HG03442 (cell line): ENCODE measurements around the gene FAM180B.

Source experiments
- ATAC-seq: cut with Tn5 transposase; IDR thresholded peaks from one replicate; pipeline ENCODE4 v1.9.1; 2021; ENCODE audit warnings: mild to moderate bottlenecking, moderate library complexity; ENCODE audit not compliant: unreplicated experiment

FAM180B gene

GRCh38 chr11:47566149-47566698 is 20.3 kb upstream of the FAM180B start:
- ATAC-seq, result no peak

- ATAC-seq, result no peak
These were observed 16.8 kb upstream of the FAM180B start for GRCh38 chr11:47569646-47570045.

GRCh38 chr11:47570651-47571356 is 15.7 kb upstream of the FAM180B start:
- ATAC-seq, result no peak

GRCh38 chr11:47571357-47571729 is 15.1 kb upstream of the FAM180B start:
- ATAC-seq, result no peak

GRCh38 chr11:47571895-47572294 is 14.6 kb upstream of the FAM180B start:
- no peak for ATAC-seq

- no peak for ATAC-seq
These were observed 13.7 kb upstream of the FAM180B start for GRCh38 chr11:47572715-47573255.

- no peak for ATAC-seq
These were observed 13.2 kb upstream of the FAM180B start for GRCh38 chr11:47573321-47573720.

- ATAC-seq, result no peak
These were observed 8.9 kb upstream of the FAM180B start for GRCh38 chr11:47577460-47578041.

GRCh38 chr11:47578524-47579494 is 7.7 kb upstream of the FAM180B start, which contains the start of the genes KBTBD4 and NDUFS3:
KBTBD4 (minus strand) TSS chr11:47578970; CDS start chr11:47578951, 19 bp downstream.
NDUFS3 (plus strand) TSS chr11:47579074; CDS start chr11:47579092, 18 bp downstream.
- peak; percentile 93 for ATAC-seq

GRCh38 chr11:47583844-47584243 is 2.6 kb upstream of the FAM180B start:
- no peak for ATAC-seq

- ATAC-seq, result no peak
These were observed 700 bp downstream of the FAM180B start for GRCh38 chr11:47587039-47587716.

GRCh38 chr11:47587723-47588326 is 1.3 kb downstream of the FAM180B start:
- no peak for ATAC-seq

GRCh38 chr11:47589118-47589517 is 2.6 kb downstream of the FAM180B start:
- ATAC-seq, result no peak

GRCh38 chr11:47589584-47589976 is 3.1 kb downstream of the FAM180B start:
- ATAC-seq, result no peak

GRCh38 chr11:47589977-47590861 is 3.7 kb downstream of the FAM180B start:
- no peak for ATAC-seq

GRCh38 chr11:47591764-47592163 is 5.3 kb downstream of the FAM180B start:
- no peak for ATAC-seq

- ATAC-seq, result no peak
These were observed 5.8 kb downstream of the FAM180B start for GRCh38 chr11:47592251-47592650.

GRCh38 chr11:47592970-47593369 is 6.5 kb downstream of the FAM180B start:
- ATAC-seq, result no peak

GRCh38 chr11:47593492-47593933 is 7.0 kb downstream of the FAM180B start:
- ATAC-seq, result no peak
